NCI-H526 (cell line): ENCODE results near the gene HKDC1.
"Not testable (repeated sequence)": the region's sequence is repeated elsewhere in the genome, so short reads cannot be mapped to it uniquely, and the experiment has no call there.

ENCODE experiments used
- DNase-seq, 2 experiments: peaks; one replicate each; lab custom pipeline; 2025; lab: John Stamatoyannopoulos, UW

Gene HKDC1

DNA sequence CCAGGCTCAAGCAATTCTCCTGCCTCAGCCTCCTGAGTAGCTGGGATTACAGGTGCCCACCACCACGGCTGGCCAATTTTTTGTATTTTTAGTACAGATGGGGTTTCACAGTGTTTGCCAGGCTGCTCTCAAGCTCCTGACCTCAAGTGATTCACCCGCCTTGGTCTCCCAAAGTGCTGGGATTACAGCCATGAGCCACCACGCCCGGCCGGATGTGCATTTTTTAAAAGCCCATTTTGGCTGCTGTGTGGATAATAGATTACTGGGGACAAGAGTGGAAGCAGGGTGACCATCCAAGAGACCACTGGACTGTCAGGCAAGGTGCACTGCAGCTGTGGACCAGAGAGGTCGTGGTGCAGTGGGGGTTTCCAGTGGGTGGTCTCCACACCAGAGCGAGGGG, 21.4 kb downstream of the HKDC1 start:
- no peak for DNase-seq

DNA sequence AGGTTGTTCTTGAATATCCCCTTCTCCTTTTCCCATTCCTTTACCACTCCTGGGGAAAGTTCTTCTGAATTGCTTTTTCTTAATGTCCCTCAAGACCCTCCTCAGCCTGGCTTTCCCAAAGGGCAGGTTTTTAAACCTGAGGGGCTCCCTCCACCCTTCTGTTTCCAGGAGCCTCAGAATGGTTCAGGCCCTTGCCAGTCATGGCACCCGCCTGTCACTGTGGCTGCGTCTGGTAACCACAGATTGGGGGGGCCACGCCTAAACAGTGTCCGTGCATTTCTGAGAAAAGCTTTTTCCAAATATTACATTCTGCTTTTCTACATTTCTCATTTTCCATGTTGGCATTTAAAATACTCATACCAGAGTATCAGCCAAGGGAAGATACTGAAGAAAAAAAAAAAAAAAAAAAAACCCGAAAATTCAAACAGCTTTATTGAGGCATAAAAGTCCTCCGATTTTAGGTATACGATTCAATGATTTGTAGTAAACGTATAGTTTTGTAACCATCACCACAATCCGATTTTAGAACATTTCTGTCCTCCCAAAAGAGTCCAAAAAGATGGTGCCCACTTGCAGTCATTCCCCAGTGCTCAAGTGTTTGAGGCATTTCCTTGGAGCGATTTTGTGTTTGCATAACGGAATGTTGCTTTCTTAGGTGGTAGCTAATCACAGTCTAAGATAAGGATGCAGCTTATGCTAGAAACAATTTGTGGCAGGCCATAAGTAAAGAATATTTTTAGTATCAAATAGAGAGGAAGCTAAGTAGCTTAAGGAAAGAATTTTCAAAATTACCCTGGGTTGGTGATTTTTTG, 22.1 kb downstream of the HKDC1 start:
- no peak for DNase-seq

DNA sequence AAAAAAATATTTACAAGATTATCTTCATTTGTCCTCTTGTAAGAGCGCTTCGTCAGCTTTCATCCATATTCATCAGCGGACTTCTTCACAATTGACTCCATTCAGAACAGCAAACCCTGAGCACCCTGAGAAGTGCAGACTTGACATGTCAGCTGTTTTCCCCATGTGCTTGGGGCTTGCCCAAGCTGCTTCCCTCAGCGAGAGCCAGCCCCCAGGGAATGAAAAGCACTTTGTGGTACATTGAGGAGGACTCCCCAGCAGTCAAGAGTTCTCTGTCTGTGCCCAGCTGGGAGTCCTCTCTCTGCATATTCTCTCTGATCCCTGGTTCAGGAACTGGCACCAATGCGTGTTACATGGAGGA, 22.7 kb downstream of the HKDC1 start:
- peak in 1 of 2 experiments; percentile 7 for DNase-seq

DNA sequence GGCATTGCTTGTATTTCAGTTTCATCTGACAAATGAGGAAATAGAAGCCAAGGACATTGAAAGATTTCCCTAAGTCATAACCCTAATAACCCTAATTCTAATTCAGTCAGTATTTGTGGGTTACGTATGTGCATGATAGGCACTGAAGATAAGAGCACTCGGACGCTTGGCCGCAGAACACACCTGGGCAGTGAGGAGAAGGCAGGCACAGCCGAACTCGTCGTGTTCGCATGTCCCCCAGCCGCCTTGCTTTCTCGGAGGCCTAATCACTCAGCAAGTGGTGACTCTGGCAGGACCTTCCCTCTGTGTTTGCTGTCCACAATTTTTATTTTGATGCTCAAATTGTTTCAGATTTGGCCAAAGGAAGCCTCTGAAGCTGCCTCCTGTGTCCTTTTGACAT, 23.7 kb downstream of the HKDC1 start:
- no peak for DNase-seq

DNA sequence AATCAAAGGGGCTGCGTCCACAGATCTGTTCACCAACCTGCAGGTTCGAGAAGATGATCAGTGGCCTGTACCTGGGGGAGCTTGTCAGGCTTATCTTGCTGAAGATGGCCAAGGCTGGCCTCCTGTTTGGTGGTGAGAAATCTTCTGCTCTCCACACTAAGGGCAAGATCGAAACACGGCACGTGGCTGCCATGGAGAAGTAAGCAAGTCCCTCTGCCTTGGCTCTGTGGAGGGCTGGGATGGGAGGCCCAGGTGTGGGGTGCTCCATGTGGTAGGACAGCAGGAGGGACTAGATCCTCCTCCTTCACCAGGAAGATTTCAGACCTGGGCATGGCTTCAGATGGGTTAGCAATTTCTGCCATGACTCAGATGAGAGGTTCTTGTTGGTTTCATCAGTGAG, 25.9 kb downstream of the HKDC1 start:
- DNase-seq: no peak

DNA sequence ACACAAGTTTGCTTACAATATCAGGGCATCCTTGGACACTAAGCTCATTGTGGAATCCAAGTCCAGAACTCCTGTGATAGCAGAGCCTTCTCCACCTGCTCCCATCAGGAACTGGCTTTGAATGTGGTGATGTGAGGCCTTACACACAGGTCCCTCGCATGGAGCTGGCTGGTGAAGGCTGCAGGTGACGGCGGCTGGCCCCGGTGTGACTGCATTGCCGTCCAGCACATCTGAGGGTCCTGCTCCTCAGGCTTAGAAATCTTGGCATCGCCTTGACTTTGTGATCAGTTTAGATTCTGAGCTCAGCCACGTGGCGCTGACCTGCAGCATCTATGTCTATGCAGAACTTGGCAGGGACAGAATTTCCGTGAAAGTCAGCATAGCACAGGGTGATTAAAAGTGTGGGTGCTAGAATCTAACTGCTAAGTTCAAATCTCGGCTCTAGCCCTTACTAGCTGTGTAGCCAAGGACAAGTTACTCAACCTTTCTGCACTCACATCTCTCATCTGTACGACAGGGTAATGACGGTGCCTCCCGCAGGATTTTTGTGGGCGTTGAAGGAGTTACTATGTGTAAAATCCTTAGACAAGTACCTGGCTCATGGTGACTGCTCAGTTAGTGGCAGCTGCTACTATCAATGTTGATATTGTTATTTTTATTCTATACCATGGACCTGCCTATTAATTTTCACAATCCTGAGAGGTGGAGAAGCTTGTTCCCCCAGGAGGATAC, 26.6 kb downstream of the HKDC1 start:
- DNase-seq: no peak

DNA sequence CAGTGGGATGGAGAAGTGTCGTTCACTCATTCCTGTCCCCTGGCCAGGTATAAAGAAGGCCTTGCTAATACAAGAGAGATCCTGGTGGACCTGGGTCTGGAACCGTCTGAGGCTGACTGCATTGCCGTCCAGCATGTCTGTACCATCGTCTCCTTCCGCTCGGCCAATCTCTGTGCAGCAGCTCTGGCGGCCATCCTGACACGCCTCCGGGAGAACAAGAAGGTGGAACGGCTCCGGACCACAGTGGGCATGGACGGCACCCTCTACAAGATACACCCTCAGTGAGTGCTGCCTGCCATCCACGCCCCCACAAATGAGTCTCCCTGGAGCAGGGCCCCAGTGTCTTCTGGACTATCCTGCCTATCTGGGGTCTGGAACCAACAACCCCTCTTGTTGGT, 27.2 kb downstream of the HKDC1 start:
- DNase-seq: no peak

DNA sequence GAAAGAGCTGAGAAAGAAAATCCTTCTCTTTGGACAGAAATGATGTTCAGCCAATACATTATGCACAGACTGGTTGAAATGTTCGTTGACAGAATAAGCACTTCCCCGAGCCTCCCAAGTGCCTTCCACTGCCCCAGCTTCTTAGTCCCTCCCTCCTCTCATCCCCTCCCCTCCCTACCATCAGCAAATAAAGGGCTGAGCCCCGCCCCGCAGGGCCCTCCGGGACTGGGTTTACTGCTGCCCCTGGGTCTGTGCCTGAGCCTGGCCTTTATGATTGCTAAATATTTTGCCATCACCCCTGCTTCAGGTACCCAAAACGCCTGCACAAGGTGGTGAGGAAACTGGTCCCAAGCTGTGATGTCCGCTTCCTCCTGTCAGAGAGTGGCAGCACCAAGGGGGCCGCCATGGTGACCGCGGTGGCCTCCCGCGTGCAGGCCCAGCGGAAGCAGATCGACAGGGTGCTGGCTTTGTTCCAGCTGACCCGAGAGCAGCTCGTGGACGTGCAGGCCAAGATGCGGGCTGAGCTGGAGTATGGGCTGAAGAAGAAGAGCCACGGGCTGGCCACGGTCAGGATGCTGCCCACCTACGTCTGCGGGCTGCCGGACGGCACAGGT, 28.1 kb downstream of the HKDC1 start:
- no peak for DNase-seq

DNA sequence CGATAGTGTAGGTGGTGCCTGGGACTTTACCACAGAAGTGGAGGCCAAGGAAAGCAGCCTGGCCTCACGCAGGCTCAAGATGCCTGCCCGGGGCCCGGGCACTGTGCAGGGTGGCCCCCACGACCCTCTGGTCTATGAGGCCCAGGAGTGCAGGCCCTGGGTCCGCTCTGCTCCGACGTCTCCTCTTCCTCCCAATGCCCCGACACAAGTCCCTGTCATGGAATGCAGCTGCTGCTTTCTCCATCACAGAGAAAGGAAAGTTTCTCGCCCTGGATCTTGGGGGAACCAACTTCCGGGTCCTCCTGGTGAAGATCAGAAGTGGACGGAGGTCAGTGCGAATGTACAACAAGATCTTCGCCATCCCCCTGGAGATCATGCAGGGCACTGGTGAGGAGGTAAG, 29.9 kb downstream of the HKDC1 start:
- DNase-seq: no peak

DNA sequence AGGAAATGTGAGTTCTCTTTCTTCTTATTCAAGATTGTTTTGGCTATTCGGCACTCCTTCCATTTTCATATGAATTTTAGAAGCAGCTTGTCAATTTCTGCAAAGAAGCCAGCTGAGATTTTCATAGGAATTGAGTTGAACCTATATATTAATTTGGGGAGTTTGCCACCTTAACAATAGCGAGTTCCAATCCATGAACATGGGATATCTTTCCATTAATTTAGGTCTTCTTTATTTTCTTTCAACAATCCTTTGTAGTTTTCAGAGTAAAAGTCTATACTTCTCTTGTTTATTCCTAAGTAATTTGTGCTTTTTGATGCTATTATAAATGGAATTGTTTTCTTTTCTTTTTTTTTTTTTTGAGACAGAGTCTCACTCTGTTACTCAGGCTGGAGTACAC, 31.3 kb downstream of the HKDC1 start:
- not testable (repeated sequence) for DNase-seq

DNA sequence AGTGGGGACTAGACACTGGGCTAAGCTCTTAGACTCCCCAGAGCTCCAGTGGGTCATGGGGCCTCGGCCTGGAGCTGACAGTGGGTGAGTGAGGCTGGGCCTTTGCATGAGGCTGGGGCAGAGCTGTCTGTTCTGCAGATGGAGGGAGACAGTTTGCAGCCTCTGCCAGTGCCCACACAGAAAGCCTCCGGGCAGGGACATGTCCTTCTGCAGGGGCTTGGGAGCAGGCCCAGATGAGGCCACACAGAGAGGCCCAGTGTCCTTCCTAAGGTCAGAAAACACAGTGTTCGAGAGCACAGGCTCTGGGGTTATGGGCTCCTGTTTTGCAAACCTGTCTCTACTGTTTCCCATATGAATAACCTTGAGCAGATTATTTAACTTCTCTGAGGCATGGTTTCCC, 33.0 kb downstream of the HKDC1 start:
- no peak for DNase-seq

DNA sequence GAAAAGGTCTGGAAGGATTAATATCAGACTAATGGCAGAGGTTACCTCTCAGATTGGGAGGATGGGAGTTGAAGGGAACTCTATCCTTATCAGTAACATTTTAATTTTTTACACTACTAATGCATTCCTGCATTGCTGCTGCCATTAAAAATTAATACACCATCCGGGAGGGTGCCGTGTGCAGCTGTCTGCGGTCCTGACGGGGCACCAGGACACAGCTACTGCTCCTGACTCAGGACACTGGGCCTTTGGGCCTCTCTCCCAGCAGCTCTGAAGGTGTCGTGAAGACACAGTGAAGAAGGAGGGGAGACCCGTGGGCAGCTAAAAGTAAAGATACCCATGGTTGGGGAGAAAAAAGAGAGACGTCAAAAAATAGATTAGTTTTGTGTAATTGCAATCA, 34.7 kb downstream of the HKDC1 start:
- no peak for DNase-seq

DNA sequence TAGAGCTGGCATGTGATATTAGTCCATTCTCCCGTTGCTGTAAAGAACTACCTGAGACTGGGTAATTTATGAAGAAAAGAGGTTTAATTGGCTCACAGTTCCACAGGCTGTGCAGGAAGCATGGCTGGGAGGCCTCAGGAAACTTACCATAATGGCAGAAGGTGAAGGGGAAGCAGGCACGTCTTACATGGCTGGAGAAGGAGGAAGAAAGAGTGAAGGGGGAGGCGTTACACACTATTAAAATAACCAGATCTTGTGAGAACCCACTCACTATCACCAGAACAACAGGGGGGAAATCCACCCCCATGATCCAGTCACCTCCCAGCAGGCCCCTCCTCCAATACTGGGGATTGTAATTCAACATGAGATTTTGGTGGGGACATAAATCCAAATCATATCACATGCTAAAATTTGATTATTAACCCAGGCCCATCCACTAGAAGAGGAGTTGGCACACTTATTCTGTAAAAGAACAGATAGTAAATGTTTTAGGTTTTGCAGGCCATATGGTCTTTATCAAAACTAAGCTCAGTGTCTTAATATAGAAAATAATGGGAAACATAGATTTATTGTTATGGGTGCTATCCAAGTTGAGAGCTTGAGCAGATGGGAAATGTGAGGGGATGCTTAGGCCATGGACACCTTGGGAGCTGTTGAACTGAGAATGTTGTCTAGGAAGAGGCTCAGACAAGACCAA, 39.6 kb downstream of the HKDC1 start:
- no peak for DNase-seq

DNA sequence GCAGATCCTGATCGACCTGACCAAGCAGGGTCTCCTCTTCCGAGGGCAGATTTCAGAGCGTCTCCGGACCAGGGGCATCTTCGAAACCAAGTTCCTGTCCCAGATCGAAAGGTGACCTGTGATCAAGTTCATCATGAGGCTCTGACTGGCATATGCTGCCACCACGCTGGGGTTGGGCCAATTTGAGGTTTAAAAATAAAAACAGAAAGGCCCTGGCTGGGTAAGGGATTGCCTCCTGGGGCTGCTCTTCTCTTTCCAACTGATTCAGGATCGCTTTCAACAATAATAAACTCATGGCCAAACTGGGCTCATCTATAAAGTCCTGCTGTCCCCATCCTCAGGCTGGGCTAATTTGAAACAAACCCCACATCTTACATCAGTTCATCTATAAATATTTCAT, 41.1 kb downstream of the HKDC1 start:
- no peak for DNase-seq

DNA sequence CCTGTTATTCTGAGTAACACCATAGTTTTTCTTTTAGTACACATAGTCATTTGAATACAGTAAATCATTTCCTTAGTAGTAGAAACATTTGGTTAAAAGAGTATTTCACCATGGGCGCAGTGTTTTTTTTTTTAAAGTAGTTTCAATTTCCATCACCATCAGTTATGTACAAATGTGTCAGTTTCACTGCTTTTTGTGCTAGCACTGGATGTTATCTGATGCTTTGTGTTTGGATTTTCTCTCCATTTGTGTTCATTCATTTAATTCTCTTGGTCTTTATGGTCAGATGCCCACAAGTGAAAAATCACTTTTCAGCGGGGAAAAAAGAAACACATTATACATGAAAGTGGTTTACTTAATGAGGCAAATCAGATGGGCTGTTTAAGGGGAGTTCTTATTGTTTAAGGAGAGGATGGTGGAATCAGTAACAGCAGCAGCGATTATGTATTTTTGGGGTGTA, 42.2 kb downstream of the HKDC1 start:
- no peak for DNase-seq

DNA sequence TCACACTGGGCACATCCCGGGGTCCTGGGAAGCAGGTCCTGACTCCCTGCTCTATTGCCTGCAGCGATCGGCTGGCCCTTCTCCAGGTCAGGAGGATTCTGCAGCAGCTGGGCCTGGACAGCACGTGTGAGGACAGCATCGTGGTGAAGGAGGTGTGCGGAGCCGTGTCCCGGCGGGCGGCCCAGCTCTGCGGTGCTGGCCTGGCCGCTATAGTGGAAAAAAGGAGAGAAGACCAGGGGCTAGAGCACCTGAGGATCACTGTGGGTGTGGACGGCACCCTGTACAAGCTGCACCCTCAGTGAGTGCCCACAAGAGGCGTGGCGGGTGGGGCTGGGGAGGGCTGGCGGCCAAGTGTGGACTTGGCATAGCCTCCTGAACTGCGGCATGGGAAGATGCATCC, 45.4 kb downstream of the HKDC1 start:
- no peak for DNase-seq

DNA sequence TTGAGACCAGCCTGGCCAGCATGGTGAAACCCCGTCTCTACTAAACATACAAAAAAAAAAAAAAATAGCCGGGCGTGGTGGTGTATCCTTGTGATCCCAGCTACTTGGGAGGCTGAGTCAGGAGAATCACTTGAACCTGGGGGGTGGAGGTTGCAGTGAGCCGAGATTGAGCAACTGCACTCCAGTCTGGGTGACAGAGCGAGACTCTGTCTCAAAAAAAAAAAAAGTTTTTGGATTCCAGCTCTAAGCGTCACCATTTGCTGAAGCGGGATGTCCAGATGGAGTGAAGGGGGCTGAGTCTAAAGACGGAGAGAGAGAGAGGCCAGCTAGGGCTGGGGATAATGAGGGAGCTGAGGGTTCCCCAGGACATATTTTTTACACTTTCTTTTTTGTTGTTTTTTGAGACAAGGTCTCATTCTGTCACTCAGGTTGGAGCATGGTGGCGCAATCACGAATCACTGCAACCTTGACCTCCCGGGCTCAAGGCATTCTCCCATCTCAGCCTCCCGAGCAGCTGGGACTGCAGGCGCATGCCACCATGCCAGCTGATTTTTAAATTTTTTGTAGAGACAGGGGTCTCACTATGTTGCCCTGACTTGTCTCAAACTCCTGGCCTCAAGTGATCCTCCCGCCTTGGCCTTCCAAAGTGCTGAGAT, 48.8 kb downstream of the HKDC1 start:
- no peak for DNase-seq

DNA sequence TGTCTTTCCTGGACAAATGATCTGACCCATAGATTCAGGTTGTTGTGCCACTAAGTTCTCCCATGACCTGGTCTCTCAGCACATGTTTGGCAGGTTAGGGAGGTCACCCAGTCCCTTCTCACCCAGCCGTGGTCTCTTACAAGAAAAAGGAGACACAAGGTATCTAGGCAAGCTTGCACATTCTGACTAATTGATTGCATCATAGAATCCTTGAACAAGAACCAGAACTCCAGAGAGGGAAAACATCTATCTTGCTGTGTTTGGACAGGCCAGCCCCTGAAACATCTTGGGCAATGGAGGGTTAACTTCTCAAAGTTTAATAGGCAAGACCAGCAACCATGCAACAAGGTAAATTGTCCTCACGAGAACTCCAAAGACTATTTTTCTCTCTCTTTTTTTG, 49.6 kb downstream of the HKDC1 start:
- DNase-seq: no peak

DNA sequence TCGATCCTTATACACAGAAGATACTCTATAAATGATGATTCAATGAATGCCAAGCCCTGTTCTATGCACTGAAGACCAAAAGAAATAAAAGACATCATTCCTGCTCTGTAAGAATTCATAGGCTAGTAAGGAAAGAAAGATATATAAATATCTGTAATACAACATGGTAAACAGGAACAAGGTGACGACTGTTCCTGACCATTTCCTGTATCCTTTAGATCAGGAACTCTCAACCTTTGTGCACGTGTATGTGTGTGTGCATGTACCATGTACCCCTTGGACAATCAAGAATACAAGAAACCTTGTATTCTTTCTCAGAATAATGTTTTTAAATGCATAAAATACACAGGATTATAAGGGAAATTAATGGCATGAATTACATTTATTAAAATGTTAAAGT, 50.9 kb downstream of the HKDC1 start:
- no peak for DNase-seq

DNA sequence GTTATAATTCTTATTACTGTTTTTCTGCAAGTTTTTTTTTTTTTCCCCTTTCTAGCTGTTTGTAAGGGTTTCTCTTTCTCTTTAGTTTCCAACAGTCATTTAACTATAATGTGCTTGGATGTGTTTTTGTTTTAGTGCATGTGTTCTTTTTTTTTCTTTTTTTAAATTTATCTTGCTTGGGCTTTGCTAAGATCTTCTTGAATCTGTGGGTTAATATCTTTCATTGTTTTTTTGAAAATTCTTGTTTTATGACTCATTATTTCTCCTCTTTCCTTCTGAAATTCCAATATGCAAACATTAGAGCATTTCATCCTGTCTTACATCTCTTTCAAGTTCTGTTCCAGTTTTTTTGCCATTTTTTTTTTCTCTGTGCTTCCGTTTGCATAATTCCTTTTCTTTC, 52.5 kb downstream of the HKDC1 start:
- DNase-seq: no peak

DNA sequence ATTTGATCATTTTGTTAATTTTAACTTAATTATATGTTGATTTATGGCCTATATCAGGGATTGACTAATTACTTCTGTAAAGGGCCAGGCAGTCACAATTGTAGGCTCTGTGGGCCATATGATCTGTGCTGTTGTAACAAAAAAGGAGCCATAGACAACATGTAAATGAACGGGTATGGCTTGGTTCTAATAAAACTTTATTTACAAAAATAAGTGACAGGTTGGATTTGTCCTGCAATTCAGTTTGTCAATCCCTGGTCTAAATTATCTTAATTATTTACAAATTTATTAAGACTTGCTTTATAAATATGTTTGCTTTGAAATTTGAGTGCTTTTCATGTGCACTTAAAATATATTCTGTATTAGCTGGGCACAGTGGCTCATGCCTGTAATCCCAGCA, 55.3 kb downstream of the HKDC1 start:
- DNase-seq: no peak

DNA sequence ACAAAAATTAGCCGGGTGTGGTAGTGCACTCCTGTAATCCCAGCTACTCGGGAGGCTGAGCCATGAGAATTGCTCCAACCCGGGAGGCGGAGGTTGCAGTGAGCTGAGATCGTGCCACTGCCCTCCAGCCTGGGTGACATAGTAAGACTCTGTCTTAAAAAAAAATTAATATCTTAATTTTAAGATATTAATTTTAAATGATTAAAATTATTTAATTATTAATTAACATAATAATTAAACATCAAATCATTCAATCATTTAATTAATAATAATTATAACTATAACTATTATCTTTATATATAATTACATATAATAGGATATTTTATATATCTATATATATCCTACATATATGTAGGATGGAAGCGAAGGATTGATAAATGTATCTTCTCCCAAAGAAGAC, 56.4 kb downstream of the HKDC1 start:
- DNase-seq: no peak
